HG03432 (cell line): Measurements from ENCODE around the gene MARK3.

ENCODE experiments used
- ATAC-seq: cut with Tn5 transposase; IDR thresholded peaks from one replicate; pipeline ENCODE4 v1.9.1; 2021; ENCODE audit warnings: mild to moderate bottlenecking, moderate library complexity; ENCODE audit not compliant: unreplicated experiment

The MARK3 gene

GRCh38 chr14:103393676-103394626, 8.7 kb downstream of the MARK3 start:
- ATAC-seq: no peak

GRCh38 chr14:103395244-103395643, 10.0 kb downstream of the MARK3 start:
- no peak for ATAC-seq

- no peak for ATAC-seq
These were observed 11.2 kb downstream of the MARK3 start for GRCh38 chr14:103396463-103396862.

GRCh38 chr14:103398427-103399195, 13.4 kb downstream of the MARK3 start:
- no peak for ATAC-seq

GRCh38 chr14:103400537-103400936, 15.3 kb downstream of the MARK3 start:
- no peak for ATAC-seq

- no peak for ATAC-seq
These were observed 16.3 kb downstream of the MARK3 start for GRCh38 chr14:103401223-103402214.

- ATAC-seq: no peak
These were observed 17.5 kb downstream of the MARK3 start for GRCh38 chr14:103402695-103403094.

GRCh38 chr14:103404032-103404918, 19.1 kb downstream of the MARK3 start:
- no peak for ATAC-seq

GRCh38 chr14:103404920-103405319, 19.7 kb downstream of the MARK3 start:
- no peak for ATAC-seq

GRCh38 chr14:103408491-103409155, 23.4 kb downstream of the MARK3 start:
- no peak for ATAC-seq

GRCh38 chr14:103416916-103417315, 31.7 kb downstream of the MARK3 start:
- no peak for ATAC-seq

- no peak for ATAC-seq
These were observed 33.2 kb downstream of the MARK3 start for GRCh38 chr14:103418481-103418818.

- no peak for ATAC-seq
These were observed 36.3 kb downstream of the MARK3 start for GRCh38 chr14:103421556-103421955.

- ATAC-seq: no peak
These were observed 37.8 kb downstream of the MARK3 start for GRCh38 chr14:103423050-103423461.

- no peak for ATAC-seq
These were observed 42.5 kb downstream of the MARK3 start for GRCh38 chr14:103427485-103428443.

GRCh38 chr14:103428723-103429556, 43.7 kb downstream of the MARK3 start:
- no peak for ATAC-seq

- ATAC-seq: no peak
These were observed 45.1 kb downstream of the MARK3 start for GRCh38 chr14:103430358-103430757.
